ENCODE data around the gene EYS. TPM values are rescaled to one million over a fixed set of nuclear protein-coding genes. Genes with fewer than 3 reads are reported as not detected.

Gene EYS
- total and polyA plus RNA-seq, 2 of the 13 experiments (the other 11 are each of a cell fraction or from before 2014, with no cell fraction given), result 0.04 to 0.07 TPM

DNA sequence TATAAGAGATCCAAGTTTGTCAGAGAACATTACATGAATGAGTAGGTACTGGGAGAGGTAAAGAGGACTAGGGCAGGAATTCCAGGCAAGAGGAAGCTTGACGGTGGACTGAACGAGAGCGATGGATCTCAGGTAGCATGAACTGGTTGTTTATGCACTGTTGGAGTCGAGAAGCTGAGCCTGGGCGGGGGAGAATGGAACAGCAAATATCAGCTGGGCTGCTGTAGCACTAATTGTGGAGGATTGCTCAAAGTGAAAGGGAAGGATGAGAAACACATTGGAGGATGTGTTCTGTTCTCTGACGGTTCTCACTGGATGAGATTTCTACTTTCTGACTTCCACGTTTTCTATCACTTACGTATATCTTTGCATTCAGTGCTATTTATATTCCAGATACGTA is 1907.2 kb downstream of the EYS start:
- H3K4me3 ChIP-seq (replicated peaks in 1 of 3; ENCODE audit: insufficient read depth in 1 of 3, low read depth in 2 of 3, low read length in 3 of 3), result no peak overlapping the region
- CTCF ChIA-PET (ENCODE audit: low intra/inter-chr PET ratio, low total read pairs), result no interaction called here
- BruUV-seq (replicated peaks), result no TSS peak
- H4K20me1 ChIP-seq (ENCODE audit: insufficient read depth, low read length), result no peaks in the 10 kb centered on the region
- ATAC-seq (peak; percentile 92), DNase-seq (ENCODE audit: low spot score) (peak; percentile 15), FAIRE-seq (no peak)
- POLR2A ChIA-PET, result no interaction called here
- 12% methylated on average over 9 of the region's 9 CpGs for WGBS (ENCODE audit: low lambda C conversion rate)
- no peaks in the 10 kb centered on the region for H3K79me2 ChIP-seq (ENCODE audit: insufficient read depth, low read length)
- intact Hi-C loops (cut with micrococcal nuclease; ENCODE audit: unreplicated experiment) (no loop called here), in situ Hi-C loops (cut with HindIII; ENCODE audit: extremely low pct_ligation_motif_present, low pct_unique_long_range_greater_than_20kb) (loop anchor here (10.0 to 25.0 kb wide), 2 partner anchors 455 to 738 kb away; no protein-coding TSS in a partner anchor)
- no peaks in the 10 kb centered on the region for H3K9me3 ChIP-seq (ENCODE audit: low read length)
- TF ChIP-seq TEAD3 (CRISPR knock-in tag; optimal IDR thresholded peaks at IDR 0.05; ENCODE audit: borderline replicate concordance) (peak; percentile 37), FOXK1 (CRISPR knock-in tag; IDR thresholded peaks at IDR 0.05; ENCODE audit: borderline replicate concordance, low read depth) (0 out of 2 replicates have a peak, but pooled peaks have one; percentile 32), SALL1 (CRISPR knock-in tag; IDR thresholded peaks at IDR 0.05) (peak; percentile 37; the same call in 1 of the 2 replicates), ZZZ3 (CRISPR knock-in tag; IDR thresholded peaks at IDR 0.05; ENCODE audit: borderline replicate concordance) (no peak)
- TF ChIP-seq, protein P1, sequence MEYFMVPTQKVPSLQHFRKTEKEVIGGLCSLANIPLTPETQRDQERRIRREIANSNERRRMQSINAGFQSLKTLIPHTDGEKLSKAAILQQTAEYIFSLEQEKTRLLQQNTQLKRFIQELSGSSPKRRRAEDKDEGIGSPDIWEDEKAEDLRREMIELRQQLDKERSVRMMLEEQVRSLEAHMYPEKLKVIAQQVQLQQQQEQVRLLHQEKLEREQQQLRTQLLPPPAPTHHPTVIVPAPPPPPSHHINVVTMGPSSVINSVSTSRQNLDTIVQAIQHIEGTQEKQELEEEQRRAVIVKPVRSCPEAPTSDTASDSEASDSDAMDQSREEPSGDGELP (IDR thresholded peaks at IDR 0.05; ENCODE audit: borderline replicate concordance, low read depth), result peak; percentile 75
- no peaks in the 10 kb centered on the region for H3K36me3 ChIP-seq (replicated peaks in 1 of 2; ENCODE audit: control insufficient read depth in 1 of 2, insufficient read depth in 2 of 2, low read length in 2 of 2)
- H3K4me2 ChIP-seq (ENCODE audit: low read depth, low read length), result peak overlapping the region; percentile 60
- no peaks in the 10 kb centered on the region for H3K27me3 ChIP-seq (ENCODE audit: control insufficient read depth in 1 of 2, insufficient read depth in 2 of 2, low read length in 2 of 2)
- peaks cover 23% of the 10 kb centered on the region for H3K4me1 ChIP-seq (ENCODE audit: insufficient read depth, low read length)
- H3K27ac ChIP-seq (ENCODE audit: extremely low read length, insufficient read depth, low read length), result no peak overlapping the region
- H2AFZ ChIP-seq (ENCODE audit: low read length), result no peak overlapping the region
- no peak overlapping the region for H3K9ac ChIP-seq (ENCODE audit: insufficient read depth, low read depth, low read length)

DNA sequence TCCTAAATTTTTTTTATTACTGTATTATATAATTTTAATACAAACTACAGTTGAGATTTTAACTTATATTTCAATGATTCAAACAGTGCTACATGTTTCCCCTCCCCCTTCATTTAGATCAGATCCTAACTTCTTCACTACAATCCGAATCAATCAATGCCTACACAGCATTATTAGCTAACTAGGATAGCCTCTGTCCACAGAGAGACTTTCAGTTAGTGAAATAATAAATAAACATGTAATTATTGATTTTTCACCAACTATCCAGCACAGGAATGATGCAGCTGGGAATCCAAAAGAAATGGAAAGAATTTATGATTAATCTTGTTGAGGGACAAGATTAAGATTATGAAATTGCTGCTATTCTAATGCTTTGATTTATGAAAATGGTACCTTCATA is 1907.7 kb downstream of the EYS start:
- ChIA-PET CTCF (ENCODE audit: low intra/inter-chr PET ratio, low total read pairs) (no interaction called here), POLR2A (no interaction called here)
- DNase-seq (ENCODE audit: low spot score) (no peak), FAIRE-seq (no peak), ATAC-seq (no peak)
- Histone ChIP-seq H2AFZ (ENCODE audit: low read length) (no peak overlapping the region), H3K79me2 (ENCODE audit: insufficient read depth, low read length) (no peaks in the 10 kb centered on the region), H3K27me3 (ENCODE audit: control insufficient read depth in 1 of 2, insufficient read depth in 2 of 2, low read length in 2 of 2) (no peaks in the 10 kb centered on the region), H4K20me1 (ENCODE audit: insufficient read depth, low read length) (no peaks in the 10 kb centered on the region), H3K4me2 (ENCODE audit: low read depth, low read length) (no peak overlapping the region), H3K4me3 (replicated peaks in 1 of 3; ENCODE audit: insufficient read depth in 1 of 3, low read depth in 2 of 3, low read length in 3 of 3) (no peak overlapping the region), H3K4me1 (ENCODE audit: insufficient read depth, low read length) (peaks cover 18% of the 10 kb centered on the region), H3K9me3 (ENCODE audit: low read length) (no peaks in the 10 kb centered on the region), H3K36me3 (replicated peaks in 1 of 2; ENCODE audit: control insufficient read depth in 1 of 2, insufficient read depth in 2 of 2, low read length in 2 of 2) (no peaks in the 10 kb centered on the region), H3K9ac (ENCODE audit: insufficient read depth, low read depth, low read length) (no peak overlapping the region), H3K27ac (ENCODE audit: extremely low read length, insufficient read depth, low read length) (no peak overlapping the region)
- TF ChIP-seq MAFK (conservative IDR thresholded peaks at IDR 0.05 in 1 of 2, IDR thresholded peaks at IDR 0.05 in 1 of 2; ENCODE audit: low read length in 2 of 2) (peak; percentile 7 to 31; a peak in 1 of 4 replicates), GATAD2A (CRISPR knock-in tag; IDR thresholded peaks at IDR 0.05) (no peak)
- intact Hi-C loops (cut with micrococcal nuclease; ENCODE audit: unreplicated experiment) (no loop called here), in situ Hi-C loops (cut with HindIII; ENCODE audit: extremely low pct_ligation_motif_present, low pct_unique_long_range_greater_than_20kb) (loop anchor here (10.0 kb wide), 1 partner anchor 455 kb away; no protein-coding TSS in a partner anchor)
- BruUV-seq (replicated peaks), result no TSS peak
- 55% methylated on average over 1 of the region's 1 CpG for WGBS (ENCODE audit: low lambda C conversion rate)

Data from HepG2 (cell line).